ENCODE data around the gene PCCA. TPM values are rescaled to one million over a fixed set of nuclear protein-coding genes. Genes with fewer than 3 reads are reported as not detected.
A peak's percentile ranks its signal among the peaks of the same experiment; 100 is the strongest.

The PCCA gene
- total and polyA plus RNA-seq, 2 experiments from 2014 or later: 29.8 to 59.2 TPM

GRCh38 chr13:100534911-100535310 lies 446.0 kb downstream of the PCCA start:
- no peak for TF ChIP-seq CTCF (IDR thresholded peaks at IDR 0.05; ENCODE audit: low read depth, low read length)

GRCh38 chr13:100535426-100536135 lies 446.7 kb downstream of the PCCA start:
- H3K4me3 ChIP-seq: no peak overlapping the region
- no peak overlapping the region for H3K27ac ChIP-seq
- no peaks in the 10 kb centered on the region for H3K36me3 ChIP-seq
- TF ChIP-seq CTCF (IDR thresholded peaks at IDR 0.05; ENCODE audit: low read depth, low read length): no peak
- peak in 1 of 2 donors; percentile 78 for DNase-seq (ENCODE audit: low read depth in 1 of 2, low spot score in 1 of 2)
- H3K4me1 ChIP-seq (ENCODE audit: low read depth): no peaks in the 10 kb centered on the region
- peaks cover 3% of the 10 kb centered on the region for H3K9me3 ChIP-seq (ENCODE audit: low read depth)
- H3K27me3 ChIP-seq: no peaks in the 10 kb centered on the region

More at GRCh38 chr13:100534911-100535310, 446.0 kb downstream of the PCCA start:
- Histone ChIP-seq H3K36me3 (no peaks in the 10 kb centered on the region), H3K27ac (no peak overlapping the region), H3K4me1 (ENCODE audit: low read depth) (no peaks in the 10 kb centered on the region), H3K4me3 (no peak overlapping the region), H3K27me3 (no peaks in the 10 kb centered on the region), H3K9me3 (ENCODE audit: low read depth) (peaks cover 3% of the 10 kb centered on the region)
- DNase-seq (ENCODE audit: low read depth in 1 of 2, low spot score in 1 of 2): no peak

DNA sequence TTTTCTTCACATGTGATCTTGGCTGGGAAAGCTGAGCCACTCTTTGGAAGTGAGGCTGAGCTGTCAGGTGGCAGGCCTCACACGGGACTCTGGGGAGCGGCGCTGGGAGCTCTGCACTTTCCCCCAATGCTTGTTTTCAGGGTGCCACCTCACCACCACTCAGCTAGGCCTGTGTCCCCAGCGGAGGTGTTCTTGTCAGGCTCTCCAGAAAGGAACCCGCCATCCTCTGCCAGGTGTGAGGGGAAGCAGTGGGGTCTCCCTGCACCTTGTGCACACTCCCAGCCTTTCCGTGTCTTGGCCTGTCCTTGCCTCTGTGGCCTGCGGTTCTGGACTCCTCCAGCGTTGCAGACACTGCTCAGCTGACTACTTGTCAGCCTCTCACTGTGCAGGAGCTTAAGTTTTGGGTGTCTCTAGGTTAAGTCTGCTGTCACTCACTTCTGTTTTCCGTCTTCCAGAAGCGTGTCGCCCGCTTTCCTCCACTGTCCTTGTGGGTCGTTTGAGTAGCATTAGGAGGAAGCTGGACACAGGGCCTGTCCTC lies 447.8 kb downstream of the PCCA start:
- TF ChIP-seq CTCF (IDR thresholded peaks at IDR 0.05; ENCODE audit: low read depth, low read length): no peak
- H3K9me3 ChIP-seq (ENCODE audit: low read depth): peaks cover 3% of the 10 kb centered on the region
- no peaks in the 10 kb centered on the region for H3K27me3 ChIP-seq
- H3K36me3 ChIP-seq: no peaks in the 10 kb centered on the region
- H3K4me1 ChIP-seq (ENCODE audit: low read depth): no peaks in the 10 kb centered on the region
- H3K27ac ChIP-seq: no peak overlapping the region
- DNase-seq (ENCODE audit: low read depth in 1 of 2, low spot score in 1 of 2): no peak
- no peak overlapping the region for H3K4me3 ChIP-seq

DNA sequence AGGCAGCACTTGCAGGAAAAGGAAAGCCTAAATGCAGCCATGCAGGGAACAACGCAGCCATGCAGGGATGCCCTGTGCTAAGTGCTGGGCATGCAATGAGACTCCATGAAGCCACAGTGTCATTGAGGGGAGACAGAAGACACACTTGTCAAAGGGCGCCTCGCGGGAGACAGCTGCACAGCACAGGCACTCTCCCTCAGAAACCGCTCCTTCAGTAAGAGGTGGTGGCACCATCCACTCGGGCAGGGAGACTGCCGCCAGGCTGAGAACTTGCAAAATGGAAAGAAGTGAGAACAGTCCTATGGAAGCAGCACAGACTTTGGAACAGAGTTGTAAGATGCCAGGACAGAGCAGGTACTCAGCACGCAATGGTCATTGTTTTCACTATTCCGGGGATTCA lies 448.6 kb downstream of the PCCA start:
- Histone ChIP-seq H3K27ac (no peak overlapping the region), H3K27me3 (no peaks in the 10 kb centered on the region), H3K4me1 (ENCODE audit: low read depth) (no peaks in the 10 kb centered on the region), H3K4me3 (no peak overlapping the region), H3K9me3 (ENCODE audit: low read depth) (peaks cover 3% of the 10 kb centered on the region), H3K36me3 (no peaks in the 10 kb centered on the region)
- TF ChIP-seq CTCF (IDR thresholded peaks at IDR 0.05; ENCODE audit: low read depth, low read length): no peak
- no peak for DNase-seq (ENCODE audit: low read depth in 1 of 2, low spot score in 1 of 2)

GRCh38 chr13:100537951-100538462 lies 449.1 kb downstream of the PCCA start:
- DNase-seq (ENCODE audit: low read depth in 1 of 2, low spot score in 1 of 2): no peak
- Histone ChIP-seq H3K36me3 (no peaks in the 10 kb centered on the region), H3K4me1 (ENCODE audit: low read depth) (no peaks in the 10 kb centered on the region), H3K9me3 (ENCODE audit: low read depth) (peaks cover 3% of the 10 kb centered on the region), H3K4me3 (no peak overlapping the region), H3K27ac (no peak overlapping the region), H3K27me3 (no peaks in the 10 kb centered on the region)
- TF ChIP-seq CTCF (IDR thresholded peaks at IDR 0.05; ENCODE audit: low read depth, low read length): no peak

Measured in cardiac muscle cell (in vitro differentiated cells and primary cell).